Vagina (tissue), 2 donors: Measurements from ENCODE around the gene MPIG6B.

ENCODE experiments used
- CTCF ChIP-seq, 3 experiments: fragments of 450-650 bp in 2 of 3; fragments of 200-600 bp in 1 of 3; sonication (generic) in 1 of 3; IDR thresholded peaks; one replicate each; pipeline ENCODE4 v1.5.1; 2017 to 2019; ENCODE audit warnings: antibody characterized with exemption in 3 of 3, mild to moderate bottlenecking in 2 of 3, moderate library complexity in 2 of 3
- POLR2A ChIP-seq, 2 donors: fragments of 450-650 bp; IDR thresholded peaks; one replicate each; pipeline ENCODE4 v1.6.1; 2017; ENCODE audit warnings: antibody characterized with exemption in 2 of 2, mild to moderate bottlenecking in 2 of 2, moderate library complexity in 2 of 2

GRCh38 chr6:31705931-31706330 is 17.2 kb upstream of the MPIG6B start:
- TF ChIP-seq CTCF (IDR thresholded peaks at IDR 0.05) = no peak
- no peak for TF ChIP-seq POLR2A (IDR thresholded peaks at IDR 0.05)
